HCT116 (cell line): ENCODE measurements around the gene GPX5.

ENCODE experiments used
- EZH2 ChIP-seq: fragments of 200-600 bp; sonication (generic); IDR thresholded peaks from 2 replicates; pipeline ENCODE4 v1.6.1; 2017; ENCODE audit warnings: antibody characterized with exemption, mixed run types
- POLR2A ChIP-seq: IDR thresholded peaks from 2 replicates; pipeline ENCODE4 v1.7.0; 2011; ENCODE audit warnings: borderline replicate concordance; ENCODE audit not compliant: insufficient read depth, insufficient read length; ENCODE audit errors: extremely low read depth
- SP1 ChIP-seq: IDR thresholded peaks from 2 replicates; pipeline ENCODE4 v1.6.1; 2012; ENCODE audit warnings: low read depth
- YY1 ChIP-seq: IDR thresholded peaks from 2 replicates; pipeline ENCODE4 v1.6.1; 2011; ENCODE audit warnings: low read length, low read depth, moderate library complexity, mild to moderate bottlenecking; ENCODE audit not compliant: insufficient replicate concordance; ENCODE audit errors: extremely low read depth
- ZNF274 ChIP-seq: fragments of 200-500 bp; sonication (Bioruptor generic); IDR thresholded peaks from 2 replicates; pipeline ENCODE4 v1.6.1; 2014; ENCODE audit warnings: mild to moderate bottlenecking, low read depth, low read length, inconsistent platforms
- TF ChIP-seq, protein P1 (sequence below), 3 experiments: fragments of 200-600 bp in 1 of 3; sonication (generic) in 1 of 3; IDR thresholded peaks in 2 of 3; conservative IDR thresholded peaks in 1 of 3; 2 replicates each; pipeline ENCODE4 v1.5.1; 2012 to 2017; ENCODE audit warnings: low read depth in 2 of 3, low read length in 2 of 3, antibody characterized with exemption in 1 of 3, borderline replicate concordance in 1 of 3, control low read depth in 1 of 3, mild to moderate bottlenecking in 1 of 3, mixed read lengths in 1 of 3, mixed run types in 1 of 3, moderate library complexity in 1 of 3; ENCODE audit not compliant: insufficient read depth in 1 of 3
- TF ChIP-seq, protein P2 (sequence below): IDR thresholded peaks from 2 replicates; pipeline ENCODE4 v1.6.1; 2012; ENCODE audit warnings: low read depth
- TF ChIP-seq, protein P3 (sequence below): IDR thresholded peaks from 2 replicates; pipeline ENCODE4 v1.6.1; 2012

DNA sequence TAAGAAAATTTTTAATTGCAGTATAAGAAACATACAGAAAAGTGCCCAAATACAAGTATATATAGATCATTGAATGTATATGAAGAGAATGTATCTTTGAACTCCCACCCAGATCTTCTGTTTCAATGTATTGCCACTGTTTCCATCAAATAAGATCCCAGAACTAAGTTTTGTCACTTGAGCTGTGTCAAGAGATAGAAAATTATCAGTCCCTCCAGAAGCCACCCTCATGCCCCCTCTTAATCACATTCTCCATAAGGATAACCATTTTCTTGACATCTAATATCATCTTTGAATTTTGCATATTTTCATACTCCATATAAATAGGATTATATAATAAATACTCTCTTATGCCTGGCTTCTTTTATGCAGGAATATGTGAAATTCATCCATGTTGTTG lies 20.3 kb downstream of the GPX5 start:
- TF ChIP-seq, protein P1, sequence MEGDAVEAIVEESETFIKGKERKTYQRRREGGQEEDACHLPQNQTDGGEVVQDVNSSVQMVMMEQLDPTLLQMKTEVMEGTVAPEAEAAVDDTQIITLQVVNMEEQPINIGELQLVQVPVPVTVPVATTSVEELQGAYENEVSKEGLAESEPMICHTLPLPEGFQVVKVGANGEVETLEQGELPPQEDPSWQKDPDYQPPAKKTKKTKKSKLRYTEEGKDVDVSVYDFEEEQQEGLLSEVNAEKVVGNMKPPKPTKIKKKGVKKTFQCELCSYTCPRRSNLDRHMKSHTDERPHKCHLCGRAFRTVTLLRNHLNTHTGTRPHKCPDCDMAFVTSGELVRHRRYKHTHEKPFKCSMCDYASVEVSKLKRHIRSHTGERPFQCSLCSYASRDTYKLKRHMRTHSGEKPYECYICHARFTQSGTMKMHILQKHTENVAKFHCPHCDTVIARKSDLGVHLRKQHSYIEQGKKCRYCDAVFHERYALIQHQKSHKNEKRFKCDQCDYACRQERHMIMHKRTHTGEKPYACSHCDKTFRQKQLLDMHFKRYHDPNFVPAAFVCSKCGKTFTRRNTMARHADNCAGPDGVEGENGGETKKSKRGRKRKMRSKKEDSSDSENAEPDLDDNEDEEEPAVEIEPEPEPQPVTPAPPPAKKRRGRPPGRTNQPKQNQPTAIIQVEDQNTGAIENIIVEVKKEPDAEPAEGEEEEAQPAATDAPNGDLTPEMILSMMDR (IDR thresholded peaks at IDR 0.05 in 2 of 3, conservative IDR thresholded peaks at IDR 0.05 in 1 of 3; ENCODE audit: borderline replicate concordance in 1 of 3, insufficient read depth in 1 of 3, low read depth in 2 of 3, low read length in 2 of 3), result no peak
- TF ChIP-seq POLR2A (no peak), YY1 (no peak), SP1 (no peak), EZH2 (no peak), ZNF274 (no peak)
- TF ChIP-seq, protein P2, sequence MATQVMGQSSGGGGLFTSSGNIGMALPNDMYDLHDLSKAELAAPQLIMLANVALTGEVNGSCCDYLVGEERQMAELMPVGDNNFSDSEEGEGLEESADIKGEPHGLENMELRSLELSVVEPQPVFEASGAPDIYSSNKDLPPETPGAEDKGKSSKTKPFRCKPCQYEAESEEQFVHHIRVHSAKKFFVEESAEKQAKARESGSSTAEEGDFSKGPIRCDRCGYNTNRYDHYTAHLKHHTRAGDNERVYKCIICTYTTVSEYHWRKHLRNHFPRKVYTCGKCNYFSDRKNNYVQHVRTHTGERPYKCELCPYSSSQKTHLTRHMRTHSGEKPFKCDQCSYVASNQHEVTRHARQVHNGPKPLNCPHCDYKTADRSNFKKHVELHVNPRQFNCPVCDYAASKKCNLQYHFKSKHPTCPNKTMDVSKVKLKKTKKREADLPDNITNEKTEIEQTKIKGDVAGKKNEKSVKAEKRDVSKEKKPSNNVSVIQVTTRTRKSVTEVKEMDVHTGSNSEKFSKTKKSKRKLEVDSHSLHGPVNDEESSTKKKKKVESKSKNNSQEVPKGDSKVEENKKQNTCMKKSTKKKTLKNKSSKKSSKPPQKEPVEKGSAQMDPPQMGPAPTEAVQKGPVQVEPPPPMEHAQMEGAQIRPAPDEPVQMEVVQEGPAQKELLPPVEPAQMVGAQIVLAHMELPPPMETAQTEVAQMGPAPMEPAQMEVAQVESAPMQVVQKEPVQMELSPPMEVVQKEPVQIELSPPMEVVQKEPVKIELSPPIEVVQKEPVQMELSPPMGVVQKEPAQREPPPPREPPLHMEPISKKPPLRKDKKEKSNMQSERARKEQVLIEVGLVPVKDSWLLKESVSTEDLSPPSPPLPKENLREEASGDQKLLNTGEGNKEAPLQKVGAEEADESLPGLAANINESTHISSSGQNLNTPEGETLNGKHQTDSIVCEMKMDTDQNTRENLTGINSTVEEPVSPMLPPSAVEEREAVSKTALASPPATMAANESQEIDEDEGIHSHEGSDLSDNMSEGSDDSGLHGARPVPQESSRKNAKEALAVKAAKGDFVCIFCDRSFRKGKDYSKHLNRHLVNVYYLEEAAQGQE, result no peak
- TF ChIP-seq, protein P3, sequence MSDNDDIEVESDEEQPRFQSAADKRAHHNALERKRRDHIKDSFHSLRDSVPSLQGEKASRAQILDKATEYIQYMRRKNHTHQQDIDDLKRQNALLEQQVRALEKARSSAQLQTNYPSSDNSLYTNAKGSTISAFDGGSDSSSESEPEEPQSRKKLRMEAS, result no peak
